Fibroblast of villous mesenchyme (primary cell): Measurements from ENCODE around the gene LRRIQ4. TPM values are rescaled to one million over a fixed set of nuclear protein-coding genes. Genes with fewer than 3 reads are reported as not detected.

Experiments
- DNase-seq: peaks from one replicate; pipeline ENCODE4 v3.0.0-alpha.2; 2010; ENCODE audit warnings: low read depth
- H3K4me3 ChIP-seq: 2 replicates; pipeline ENCODE4 v1.5.1; 2011; ENCODE audit warnings: low read depth, mild to moderate bottlenecking, low read length
- total RNA-seq: library from RNA; depleted of rRNA; stranded (reverse); fragments of >200 nt; gene quantifications from 2 replicates; pipeline ENCODE4 v1.2.3, GENCODE V29; 2012
- TF ChIP-seq, protein P1 (sequence below): IDR thresholded peaks from 2 replicates; pipeline ENCODE4 v1.5.1; 2012; ENCODE audit warnings: low read depth, mild to moderate bottlenecking, low read length; ENCODE audit not compliant: insufficient read depth

The LRRIQ4 gene
- total RNA-seq, 1 donor: not detected

DNA sequence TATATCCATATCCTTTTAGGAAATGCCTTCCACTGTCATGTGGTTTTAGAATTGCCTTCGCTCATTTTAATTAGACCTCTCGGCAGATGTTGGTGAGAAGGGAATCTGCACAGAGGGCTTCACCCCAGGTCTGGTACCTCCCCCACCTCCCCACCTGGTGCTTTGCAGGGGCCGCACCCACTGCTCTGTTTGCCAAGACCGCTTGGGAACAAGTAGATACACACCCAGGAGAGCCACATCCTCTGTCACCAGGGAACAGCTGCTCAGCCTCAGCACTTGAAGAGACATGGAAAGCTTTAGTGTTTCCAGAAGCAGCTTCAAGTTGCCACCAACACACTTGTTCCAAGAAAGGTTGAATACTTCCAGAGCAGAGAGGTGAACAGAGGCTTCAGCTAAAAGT lies 35.2 kb downstream of the LRRIQ4 start:
- DNase-seq: no peak
- no peak overlapping the region for H3K4me3 ChIP-seq
- TF ChIP-seq, protein P1, sequence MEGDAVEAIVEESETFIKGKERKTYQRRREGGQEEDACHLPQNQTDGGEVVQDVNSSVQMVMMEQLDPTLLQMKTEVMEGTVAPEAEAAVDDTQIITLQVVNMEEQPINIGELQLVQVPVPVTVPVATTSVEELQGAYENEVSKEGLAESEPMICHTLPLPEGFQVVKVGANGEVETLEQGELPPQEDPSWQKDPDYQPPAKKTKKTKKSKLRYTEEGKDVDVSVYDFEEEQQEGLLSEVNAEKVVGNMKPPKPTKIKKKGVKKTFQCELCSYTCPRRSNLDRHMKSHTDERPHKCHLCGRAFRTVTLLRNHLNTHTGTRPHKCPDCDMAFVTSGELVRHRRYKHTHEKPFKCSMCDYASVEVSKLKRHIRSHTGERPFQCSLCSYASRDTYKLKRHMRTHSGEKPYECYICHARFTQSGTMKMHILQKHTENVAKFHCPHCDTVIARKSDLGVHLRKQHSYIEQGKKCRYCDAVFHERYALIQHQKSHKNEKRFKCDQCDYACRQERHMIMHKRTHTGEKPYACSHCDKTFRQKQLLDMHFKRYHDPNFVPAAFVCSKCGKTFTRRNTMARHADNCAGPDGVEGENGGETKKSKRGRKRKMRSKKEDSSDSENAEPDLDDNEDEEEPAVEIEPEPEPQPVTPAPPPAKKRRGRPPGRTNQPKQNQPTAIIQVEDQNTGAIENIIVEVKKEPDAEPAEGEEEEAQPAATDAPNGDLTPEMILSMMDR: no peak

DNA sequence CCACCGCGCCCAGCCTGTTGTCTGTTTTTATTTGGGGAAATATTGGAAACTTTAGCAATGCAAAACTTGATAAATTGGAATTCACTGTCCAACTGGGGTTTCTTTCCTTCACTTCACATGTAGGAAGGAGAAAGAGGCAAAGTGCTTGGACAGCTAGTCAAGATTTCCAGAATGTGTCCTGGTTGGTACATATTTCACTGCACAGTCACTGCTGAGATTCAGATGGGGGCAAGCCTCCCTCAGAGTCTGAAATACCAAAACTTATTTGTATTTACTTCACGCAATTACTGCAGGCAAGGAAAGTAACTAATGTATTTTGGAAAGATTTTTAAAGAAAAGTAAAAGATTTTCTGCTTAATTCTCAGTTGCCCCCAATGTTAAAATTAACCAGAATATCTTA lies 36.1 kb downstream of the LRRIQ4 start:
- H3K4me3 ChIP-seq: no peak overlapping the region
- TF ChIP-seq, protein P1: no peak
- no peak for DNase-seq

DNA sequence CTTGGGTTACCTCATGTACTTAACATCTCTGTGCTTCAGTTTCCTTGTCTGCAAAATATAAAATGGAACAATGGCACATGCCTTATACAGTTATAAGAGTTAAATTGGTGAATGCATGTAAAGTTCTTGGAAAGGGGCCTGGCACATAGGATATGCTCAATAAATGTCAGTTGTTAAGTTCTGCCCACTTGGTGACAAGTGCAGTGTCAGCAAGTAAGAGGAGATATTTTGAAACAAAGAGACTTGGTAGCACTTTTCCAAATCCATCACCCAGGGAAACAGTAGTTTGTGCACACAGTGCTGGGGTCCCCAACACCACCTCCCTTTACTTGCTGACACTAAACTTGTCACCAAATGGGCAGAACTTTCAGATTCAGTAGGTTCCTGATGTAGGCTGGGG lies 37.9 kb downstream of the LRRIQ4 start:
- no peak for DNase-seq
- TF ChIP-seq, protein P1: no peak
- H3K4me3 ChIP-seq: no peak overlapping the region

DNA sequence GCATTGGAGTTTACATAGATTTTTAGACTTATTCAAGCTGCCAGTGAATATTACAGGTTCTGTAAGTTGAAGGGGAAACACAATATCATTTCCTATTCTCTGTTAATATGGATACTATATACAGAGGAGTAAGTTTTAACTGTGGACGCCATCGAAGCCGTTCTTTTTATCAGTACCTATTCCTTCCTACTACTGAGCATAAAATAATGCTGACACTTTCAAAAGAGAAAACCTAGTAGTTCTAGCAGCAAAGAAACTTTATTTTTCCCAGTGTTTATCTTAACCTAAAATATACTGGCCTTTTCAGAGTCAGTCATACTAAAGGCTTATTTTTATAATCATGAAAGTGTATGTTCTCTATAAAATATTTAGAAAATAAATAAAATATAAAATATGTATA lies 42.8 kb downstream of the LRRIQ4 start:
- DNase-seq: no peak
- H3K4me3 ChIP-seq: no peak overlapping the region
- TF ChIP-seq, protein P1: no peak

DNA sequence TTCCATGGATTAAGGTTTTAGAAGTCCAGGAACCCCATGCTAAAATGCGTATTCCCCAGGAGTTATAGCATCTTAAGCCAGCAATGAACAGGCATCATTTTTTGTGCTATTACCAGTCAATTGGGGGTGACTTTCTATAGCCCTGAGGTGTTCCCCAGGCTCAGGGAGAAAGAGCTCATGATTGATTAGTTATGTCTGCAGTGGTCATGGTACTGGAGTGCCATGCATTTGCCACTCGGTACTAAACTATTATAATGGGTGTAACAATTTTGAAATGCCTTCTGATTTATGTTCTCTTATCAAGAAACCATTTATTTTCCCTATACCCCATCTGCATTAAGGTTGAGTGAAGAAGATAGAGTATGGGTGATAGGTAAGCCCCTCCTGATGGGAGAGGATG lies 45.1 kb downstream of the LRRIQ4 start:
- TF ChIP-seq, protein P1: no peak
- no peak for DNase-seq
- H3K4me3 ChIP-seq: no peak overlapping the region

DNA sequence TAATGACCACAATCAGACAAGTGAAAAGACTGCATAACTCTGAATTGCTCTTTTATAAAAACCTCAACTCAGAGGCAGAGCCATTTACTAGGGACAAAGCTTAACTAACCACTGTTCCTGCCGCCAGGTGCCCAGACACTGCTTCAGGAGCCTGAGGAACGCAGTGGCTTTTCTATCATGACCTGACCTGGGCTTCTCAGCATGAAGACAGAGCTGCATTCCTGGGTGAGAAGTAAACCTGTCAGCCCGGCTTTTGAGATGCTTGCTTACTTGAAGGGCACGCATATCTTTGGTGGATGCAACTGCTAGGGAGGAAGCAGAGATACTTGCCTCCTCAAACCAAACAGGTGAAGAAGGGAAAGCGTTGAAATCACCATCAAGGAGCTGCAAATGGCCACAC lies 49.2 kb downstream of the LRRIQ4 start:
- TF ChIP-seq, protein P1: no peak
- no peak for DNase-seq
- H3K4me3 ChIP-seq: no peak overlapping the region

DNA sequence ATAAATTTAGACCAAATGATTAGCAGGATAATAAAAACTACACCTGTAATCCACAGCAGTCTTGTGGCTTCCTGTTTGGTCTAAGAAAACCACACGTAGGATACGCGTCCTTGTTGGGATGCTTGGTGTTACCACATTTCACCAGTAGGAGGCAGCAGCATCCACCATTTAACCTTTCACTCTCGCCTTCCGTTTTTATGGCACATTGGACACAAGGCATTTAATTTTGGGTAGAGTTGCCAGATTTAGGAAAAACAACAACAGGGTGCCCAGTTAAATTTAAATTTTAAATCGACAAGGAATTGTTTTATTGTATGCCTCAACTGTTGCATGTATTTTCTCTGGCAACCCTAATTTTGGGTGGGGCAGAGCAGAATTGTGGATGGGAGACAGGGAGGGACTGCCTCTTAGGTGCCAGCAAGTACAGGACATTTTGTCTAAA lies 50.8 kb downstream of the LRRIQ4 start:
- peak; percentile 72 for DNase-seq
- no peak overlapping the region for H3K4me3 ChIP-seq
- TF ChIP-seq, protein P1: peak; percentile 93
